Measurements from ENCODE around the gene SSB.

GRCh38 chr2:169796441-169796840 is 2.2 kb upstream of the SSB start:
- TF ChIP-seq, protein P1, sequence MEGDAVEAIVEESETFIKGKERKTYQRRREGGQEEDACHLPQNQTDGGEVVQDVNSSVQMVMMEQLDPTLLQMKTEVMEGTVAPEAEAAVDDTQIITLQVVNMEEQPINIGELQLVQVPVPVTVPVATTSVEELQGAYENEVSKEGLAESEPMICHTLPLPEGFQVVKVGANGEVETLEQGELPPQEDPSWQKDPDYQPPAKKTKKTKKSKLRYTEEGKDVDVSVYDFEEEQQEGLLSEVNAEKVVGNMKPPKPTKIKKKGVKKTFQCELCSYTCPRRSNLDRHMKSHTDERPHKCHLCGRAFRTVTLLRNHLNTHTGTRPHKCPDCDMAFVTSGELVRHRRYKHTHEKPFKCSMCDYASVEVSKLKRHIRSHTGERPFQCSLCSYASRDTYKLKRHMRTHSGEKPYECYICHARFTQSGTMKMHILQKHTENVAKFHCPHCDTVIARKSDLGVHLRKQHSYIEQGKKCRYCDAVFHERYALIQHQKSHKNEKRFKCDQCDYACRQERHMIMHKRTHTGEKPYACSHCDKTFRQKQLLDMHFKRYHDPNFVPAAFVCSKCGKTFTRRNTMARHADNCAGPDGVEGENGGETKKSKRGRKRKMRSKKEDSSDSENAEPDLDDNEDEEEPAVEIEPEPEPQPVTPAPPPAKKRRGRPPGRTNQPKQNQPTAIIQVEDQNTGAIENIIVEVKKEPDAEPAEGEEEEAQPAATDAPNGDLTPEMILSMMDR (IDR thresholded peaks at IDR 0.05; ENCODE audit: low read length): no peak
- TF ChIP-seq EZH2 (IDR thresholded peaks at IDR 0.05; ENCODE audit: borderline replicate concordance, low read length): no peak
